A549 (cell line): ENCODE data around the gene CDT1. TPM values are rescaled to one million over a fixed set of nuclear protein-coding genes. Genes with fewer than 3 reads are reported as not detected.

Experiments
- ATAC-seq, 2 experiments: fragments of 200-7000 bp in 1 of 2; fragments of >200 bp in 1 of 2; cut with Nextera tagmentation in 1 of 2; cut with Tn5 transposase in 1 of 2; 3 replicates each; pipeline versions ENCODE4 v1.8.0 to v1.9.1; 2018 to 2020; ENCODE audit warnings: mild to moderate bottlenecking in 1 of 2, moderate library complexity in 1 of 2
- CTCF ChIA-PET: fragments of 300-600 bp; sonication (Branson Sonifier 250); formaldehyde crosslinking; extraction: SDS; loops from one replicate; lab custom pipeline; 2021; ENCODE audit warnings: antibody characterized with exemption, inconsistent platforms; lab: Yijun Ruan, JAX
- POLR2A ChIA-PET: fragments of 350-600 bp; formaldehyde crosslinking; extraction: SDS; loops from one replicate; lab custom pipeline; 2021; ENCODE audit warnings: antibody characterized with exemption, inconsistent platforms; lab: Yijun Ruan, JAX
- DNase-seq, 2 experiments: peaks; one replicate each; pipeline versions ENCODE4 v3.0.0 to v3.0.0-alpha.2; 2011 to 2016; ENCODE audit warnings: low read depth in 1 of 2, low spot score in 1 of 2
- FAIRE-seq: peaks from 2 replicates; lab custom pipeline; 2011; peaks lifted over from hg19 to GRCh38; lab: Jason Lieb, UNC
- H3K27ac ChIP-seq, 2 experiments: fragments of >200 bp; sonication (Bioruptor Twin); formaldehyde crosslinking; 3 replicates each; pipeline ENCODE4 v1.5.1; 2016 to 2017
- H3K4me1 ChIP-seq: fragments of >200 bp; sonication (Bioruptor Twin); formaldehyde crosslinking; 3 replicates; pipeline ENCODE4 v1.6.1; 2016
- H3K4me2 ChIP-seq: fragments of >200 bp; sonication (Bioruptor Twin); formaldehyde crosslinking; 3 replicates; pipeline ENCODE4 v1.6.1; 2016
- H3K4me3 ChIP-seq: fragments of >200 bp; sonication (Bioruptor Twin); formaldehyde crosslinking; 3 replicates; pipeline ENCODE4 v1.5.1; 2016
- H3K9me3 ChIP-seq: fragments of >200 bp; sonication (Bioruptor Twin); formaldehyde crosslinking; 3 replicates; pipeline ENCODE4 v1.6.1; 2016
- CBX2 ChIP-seq: fragments of 200-600 bp; sonication (generic); IDR thresholded peaks from 2 replicates; pipeline ENCODE4 v1.6.1; 2016; ENCODE audit warnings: low read depth, mild to moderate bottlenecking, borderline replicate concordance
- CBX8 ChIP-seq: fragments of 200-600 bp; sonication (generic); IDR thresholded peaks from 2 replicates; pipeline ENCODE4 v1.6.1; 2016
- CHD4 ChIP-seq: fragments of 200-600 bp; sonication (generic); IDR thresholded peaks from 2 replicates; pipeline ENCODE4 v1.6.1; 2016; ENCODE audit warnings: antibody characterized with exemption, mild to moderate bottlenecking, borderline replicate concordance
- EP300 ChIP-seq, 2 experiments: fragments of >200 bp; sonication (Bioruptor Twin); formaldehyde crosslinking; IDR thresholded peaks; 2 replicates in 1 of 2; 3 replicates in 1 of 2; pipeline ENCODE4 v1.6.1; 2016 to 2017
- FOSB ChIP-seq: fragments of 250-450 bp; sonication (Bioruptor Pico); IDR thresholded peaks from 2 replicates; pipeline ENCODE4 v1.5.0; 2020; ENCODE audit warnings: mild to moderate bottlenecking, moderate library complexity
- FOSL2 ChIP-seq, 2 experiments: fragments of 450-650 bp in 1 of 2; fragments of >200 bp in 1 of 2; sonication (Bioruptor Twin) in 1 of 2; formaldehyde crosslinking; IDR thresholded peaks; 2 replicates each; pipeline versions ENCODE4 v1.5.0 to v1.6.1; 2016 to 2020; ENCODE audit warnings: mild to moderate bottlenecking in 1 of 2, moderate library complexity in 1 of 2
- HOXB13 ChIP-seq: fragments of 250-450 bp; sonication (Bioruptor Pico); IDR thresholded peaks from 2 replicates; pipeline ENCODE4 v1.5.0; 2020; ENCODE audit warnings: low read depth, mild to moderate bottlenecking, moderate library complexity
- HOXB5 ChIP-seq: fragments of 250-450 bp; sonication (Bioruptor Pico); IDR thresholded peaks from 2 replicates; pipeline ENCODE4 v1.5.0; 2020; ENCODE audit warnings: mild to moderate bottlenecking, moderate library complexity
- KDM1A ChIP-seq: fragments of 200-600 bp; sonication (generic); IDR thresholded peaks from 2 replicates; pipeline ENCODE4 v1.6.1; 2016; ENCODE audit warnings: low read depth, mild to moderate bottlenecking
- MAZ ChIP-seq: fragments of 150-350 bp; IDR thresholded peaks from 2 replicates; pipeline ENCODE4 v1.6.1; 2014; ENCODE audit warnings: antibody characterized with exemption, low read depth, low read length, borderline replicate concordance
- NFE2L2 ChIP-seq: fragments of 150-350 bp; conservative IDR thresholded peaks from 2 replicates; pipeline ENCODE4 v1.6.1; 2014; ENCODE audit warnings: low read length
- RAD21 ChIP-seq, 2 experiments: fragments of >200 bp in 1 of 2; sonication (Bioruptor Twin) in 1 of 2; formaldehyde crosslinking in 1 of 2; IDR thresholded peaks in 1 of 2; conservative IDR thresholded peaks in 1 of 2; 2 replicates in 1 of 2; 3 replicates in 1 of 2; pipeline ENCODE4 v1.6.1; 2012 to 2018; ENCODE audit warnings: inconsistent platforms in 1 of 2
- RARB ChIP-seq: fragments of 250-450 bp; sonication (Bioruptor Pico); IDR thresholded peaks from 2 replicates; pipeline ENCODE4 v1.8.0; 2021; ENCODE audit warnings: mild to moderate bottlenecking, moderate library complexity
- SMC3 ChIP-seq: fragments of >200 bp; sonication (Bioruptor Twin); formaldehyde crosslinking; IDR thresholded peaks from 3 replicates; pipeline ENCODE4 v1.6.1; 2018; ENCODE audit warnings: inconsistent platforms
- WGBS: methylation state at CpG from one replicate; pipeline ENCODE4 v1.1.6; 2017; ENCODE audit errors: missing lambda C conversion rate; 5-methylcytosine and 5-hydroxymethylcytosine counted together
- polyA plus RNA-seq, 4 experiments: library from polyadenylated mRNA; depleted of rRNA in 3 of 4; stranded (reverse); fragments of >200 nt; fragmentation: RNase III in 1 of 4; extraction: RNeasy Plus Mini Kit Qiagen cat#74134 plus additional on column Dnase treatment in 1 of 4; gene quantifications; 2 replicates in 3 of 4; 3 replicates in 1 of 4; pipeline ENCODE4 v1.2.3, GENCODE V29; 2011 to 2017
- TF ChIP-seq, protein P1 (sequence below): fragments of >200 bp; sonication (Bioruptor Twin); formaldehyde crosslinking; IDR thresholded peaks from 3 replicates; pipeline ENCODE4 v1.5.1; 2016
- TF ChIP-seq, protein P2 (sequence below): fragments of 200-600 bp; sonication (generic); IDR thresholded peaks from 2 replicates; pipeline ENCODE4 v1.6.1; 2016; ENCODE audit warnings: antibody characterized with exemption, mild to moderate bottlenecking, moderate library complexity
- TF ChIP-seq, protein P3 (sequence below): fragments of 150-350 bp; IDR thresholded peaks from 2 replicates; pipeline ENCODE4 v1.6.1; 2014; ENCODE audit warnings: low read depth, mild to moderate bottlenecking, low read length
- TF ChIP-seq, protein P4 (sequence below): IDR thresholded peaks from 2 replicates; pipeline ENCODE4 v1.6.1; 2012; ENCODE audit warnings: low read depth, borderline replicate concordance
- TF ChIP-seq, protein P5 (sequence below): IDR thresholded peaks from 2 replicates; pipeline ENCODE4 v1.6.1; 2012
- TF ChIP-seq, protein P6 (sequence below): fragments of 250-450 bp; sonication (Bioruptor Pico); IDR thresholded peaks from 2 replicates; pipeline ENCODE4 v1.5.0; 2020; ENCODE audit warnings: low read depth, mild to moderate bottlenecking, moderate library complexity

Gene CDT1
- polyA plus RNA-seq, 2 of the 4 experiments (the other 2 are of a cell fraction) = 3.8 to 16.0 TPM

DNA sequence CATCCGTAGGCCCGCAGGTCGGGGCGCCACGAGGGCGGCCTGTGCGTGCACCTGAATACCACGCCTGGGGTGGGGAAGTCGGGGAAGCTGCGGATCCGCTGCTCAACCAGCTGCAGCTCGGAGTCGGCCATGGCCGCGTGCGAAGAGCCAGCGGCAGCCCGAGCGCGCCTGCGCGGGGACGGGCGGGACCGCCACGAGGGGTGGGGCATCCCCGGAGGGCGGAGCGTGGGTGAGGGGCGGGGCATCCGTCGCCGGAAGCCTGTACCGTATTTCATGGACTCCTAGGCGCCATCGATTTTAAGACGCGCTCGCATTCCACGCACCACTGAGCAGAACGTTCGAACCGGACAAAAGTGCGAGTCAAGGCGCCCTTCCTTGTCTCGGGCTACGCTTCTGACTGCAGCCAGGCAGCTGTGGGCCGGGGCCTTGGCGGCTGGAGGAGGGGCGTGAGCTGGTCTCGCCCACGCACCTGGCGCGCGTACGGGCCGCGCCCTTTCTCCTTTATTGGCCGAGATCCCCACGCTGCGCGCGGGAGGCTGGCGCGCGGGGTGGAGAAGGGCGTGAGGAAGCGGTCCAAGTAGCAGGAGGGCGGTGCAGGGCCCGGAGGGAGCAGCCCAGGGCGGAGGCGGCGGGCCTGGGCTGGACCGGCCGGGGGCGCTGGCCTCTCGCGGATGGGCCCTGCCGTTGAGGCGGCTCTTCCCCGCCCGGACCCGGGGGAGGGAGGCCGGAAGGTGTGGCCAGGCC is 8.4 kb downstream of the CDT1 start, which contains the start of gene APRT (continued):
- TF ChIP-seq, protein P1, sequence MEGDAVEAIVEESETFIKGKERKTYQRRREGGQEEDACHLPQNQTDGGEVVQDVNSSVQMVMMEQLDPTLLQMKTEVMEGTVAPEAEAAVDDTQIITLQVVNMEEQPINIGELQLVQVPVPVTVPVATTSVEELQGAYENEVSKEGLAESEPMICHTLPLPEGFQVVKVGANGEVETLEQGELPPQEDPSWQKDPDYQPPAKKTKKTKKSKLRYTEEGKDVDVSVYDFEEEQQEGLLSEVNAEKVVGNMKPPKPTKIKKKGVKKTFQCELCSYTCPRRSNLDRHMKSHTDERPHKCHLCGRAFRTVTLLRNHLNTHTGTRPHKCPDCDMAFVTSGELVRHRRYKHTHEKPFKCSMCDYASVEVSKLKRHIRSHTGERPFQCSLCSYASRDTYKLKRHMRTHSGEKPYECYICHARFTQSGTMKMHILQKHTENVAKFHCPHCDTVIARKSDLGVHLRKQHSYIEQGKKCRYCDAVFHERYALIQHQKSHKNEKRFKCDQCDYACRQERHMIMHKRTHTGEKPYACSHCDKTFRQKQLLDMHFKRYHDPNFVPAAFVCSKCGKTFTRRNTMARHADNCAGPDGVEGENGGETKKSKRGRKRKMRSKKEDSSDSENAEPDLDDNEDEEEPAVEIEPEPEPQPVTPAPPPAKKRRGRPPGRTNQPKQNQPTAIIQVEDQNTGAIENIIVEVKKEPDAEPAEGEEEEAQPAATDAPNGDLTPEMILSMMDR = peak; percentile 33; the same call in 2 of the 3 replicates
- TF ChIP-seq FOSB = peak; percentile 67; the same call in 1 of the 2 replicates
- TF ChIP-seq SMC3 = no peak
- peak; percentile 31 to 44; a peak in 3 of 5 replicates for TF ChIP-seq RAD21 (conservative IDR thresholded peaks at IDR 0.05 in 1 of 2, IDR thresholded peaks at IDR 0.05 in 1 of 2)
- TF ChIP-seq FOSL2 (IDR thresholded peaks at IDR 0.05) = no peak
- no peak for TF ChIP-seq FOSL2 (CRISPR knock-in tag; IDR thresholded peaks at IDR 0.05)

DNA sequence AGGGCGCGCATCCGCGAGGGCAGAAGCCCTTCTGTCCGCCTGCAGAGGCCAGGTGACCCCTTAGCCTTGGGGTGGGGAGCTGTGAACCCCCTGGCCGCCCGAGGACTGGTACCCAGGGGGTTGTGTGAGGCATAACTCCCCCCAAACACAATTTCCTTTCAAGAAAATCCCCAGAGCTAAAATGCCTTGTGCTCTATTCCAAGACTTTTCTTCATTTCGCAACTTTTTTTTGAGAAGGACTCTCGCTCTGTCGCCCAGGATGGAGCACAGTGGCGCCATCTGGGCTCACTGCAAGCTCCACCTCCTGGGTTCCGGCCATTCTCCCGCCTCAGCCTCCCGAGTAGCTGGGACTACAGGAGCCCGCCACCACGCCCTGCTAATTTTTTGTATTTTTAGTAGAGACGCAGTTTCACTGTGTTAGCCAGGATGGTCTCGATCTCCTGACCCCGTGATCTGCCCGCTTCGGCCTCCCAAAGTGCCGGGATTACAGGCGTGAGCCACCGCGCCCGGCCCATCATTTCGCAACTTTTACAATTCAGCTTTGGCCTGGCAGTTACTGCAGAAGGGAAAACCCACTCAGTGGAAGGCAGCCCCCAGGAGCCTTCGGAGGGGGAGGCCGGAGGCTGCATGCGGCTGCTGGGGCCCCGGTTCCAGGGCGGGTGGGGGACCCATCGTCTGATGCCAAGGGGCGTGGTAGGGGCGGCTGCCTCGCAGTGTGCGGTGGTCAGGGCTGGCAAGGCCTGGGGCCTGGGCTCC is 9.1 kb downstream of the CDT1 start:
- DNase-seq (peak in 1 of 2 experiments; percentile 68), ATAC-seq (0 out of 6 replicates have a peak, but pooled peaks of 1 of the 2 experiments have one; percentile 0), FAIRE-seq (no peak)
- Histone ChIP-seq H3K4me3 (peak overlapping the region; percentile 83), H3K27ac (peak overlapping the region; percentile 98 to 99), H3K4me2 (peak overlapping the region; percentile 99), H3K4me1 (peaks cover 21% of the 10 kb centered on the region), H3K9me3 (no peaks in the 10 kb centered on the region)
- 53% methylated on average over 34 of the region's 37 CpGs for WGBS
- ChIA-PET POLR2A (interaction anchor here (1.0 to 4.8 kb wide), 4 partner anchors 8 to 45 kb away, joined by 3 to 33 read pairs (median 14); partner anchors contain the start of genes CDT1, GALNS, PIEZO1 and TRAPPC2L), CTCF (interaction anchor here (0.5 to 3.8 kb wide), 18 partner anchors 9 to 619 kb away, joined by 3 to 28 read pairs (median 4); partner anchors contain the start of genes CDH15, GALNS, TRAPPC2L and ZNF778)
- no peak for TF ChIP-seq CBX8
- no peak for TF ChIP-seq EP300 (IDR thresholded peaks at IDR 0.05)
- TF ChIP-seq RAD21 (conservative IDR thresholded peaks at IDR 0.05 in 1 of 2, IDR thresholded peaks at IDR 0.05 in 1 of 2) = no peak
- TF ChIP-seq CHD4 = no peak
- TF ChIP-seq MAZ = no peak
- TF ChIP-seq, protein P1 = 0 out of 3 replicates have a peak, but pooled peaks have one; percentile 14
- TF ChIP-seq, protein P2, sequence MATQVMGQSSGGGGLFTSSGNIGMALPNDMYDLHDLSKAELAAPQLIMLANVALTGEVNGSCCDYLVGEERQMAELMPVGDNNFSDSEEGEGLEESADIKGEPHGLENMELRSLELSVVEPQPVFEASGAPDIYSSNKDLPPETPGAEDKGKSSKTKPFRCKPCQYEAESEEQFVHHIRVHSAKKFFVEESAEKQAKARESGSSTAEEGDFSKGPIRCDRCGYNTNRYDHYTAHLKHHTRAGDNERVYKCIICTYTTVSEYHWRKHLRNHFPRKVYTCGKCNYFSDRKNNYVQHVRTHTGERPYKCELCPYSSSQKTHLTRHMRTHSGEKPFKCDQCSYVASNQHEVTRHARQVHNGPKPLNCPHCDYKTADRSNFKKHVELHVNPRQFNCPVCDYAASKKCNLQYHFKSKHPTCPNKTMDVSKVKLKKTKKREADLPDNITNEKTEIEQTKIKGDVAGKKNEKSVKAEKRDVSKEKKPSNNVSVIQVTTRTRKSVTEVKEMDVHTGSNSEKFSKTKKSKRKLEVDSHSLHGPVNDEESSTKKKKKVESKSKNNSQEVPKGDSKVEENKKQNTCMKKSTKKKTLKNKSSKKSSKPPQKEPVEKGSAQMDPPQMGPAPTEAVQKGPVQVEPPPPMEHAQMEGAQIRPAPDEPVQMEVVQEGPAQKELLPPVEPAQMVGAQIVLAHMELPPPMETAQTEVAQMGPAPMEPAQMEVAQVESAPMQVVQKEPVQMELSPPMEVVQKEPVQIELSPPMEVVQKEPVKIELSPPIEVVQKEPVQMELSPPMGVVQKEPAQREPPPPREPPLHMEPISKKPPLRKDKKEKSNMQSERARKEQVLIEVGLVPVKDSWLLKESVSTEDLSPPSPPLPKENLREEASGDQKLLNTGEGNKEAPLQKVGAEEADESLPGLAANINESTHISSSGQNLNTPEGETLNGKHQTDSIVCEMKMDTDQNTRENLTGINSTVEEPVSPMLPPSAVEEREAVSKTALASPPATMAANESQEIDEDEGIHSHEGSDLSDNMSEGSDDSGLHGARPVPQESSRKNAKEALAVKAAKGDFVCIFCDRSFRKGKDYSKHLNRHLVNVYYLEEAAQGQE = no peak
- TF ChIP-seq CBX2 = no peak
- TF ChIP-seq HOXB13 = no peak
- no peak for TF ChIP-seq FOSB
- TF ChIP-seq, protein P3, sequence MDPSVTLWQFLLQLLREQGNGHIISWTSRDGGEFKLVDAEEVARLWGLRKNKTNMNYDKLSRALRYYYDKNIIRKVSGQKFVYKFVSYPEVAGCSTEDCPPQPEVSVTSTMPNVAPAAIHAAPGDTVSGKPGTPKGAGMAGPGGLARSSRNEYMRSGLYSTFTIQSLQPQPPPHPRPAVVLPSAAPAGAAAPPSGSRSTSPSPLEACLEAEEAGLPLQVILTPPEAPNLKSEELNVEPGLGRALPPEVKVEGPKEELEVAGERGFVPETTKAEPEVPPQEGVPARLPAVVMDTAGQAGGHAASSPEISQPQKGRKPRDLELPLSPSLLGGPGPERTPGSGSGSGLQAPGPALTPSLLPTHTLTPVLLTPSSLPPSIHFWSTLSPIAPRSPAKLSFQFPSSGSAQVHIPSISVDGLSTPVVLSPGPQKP = no peak
- TF ChIP-seq, protein P4, sequence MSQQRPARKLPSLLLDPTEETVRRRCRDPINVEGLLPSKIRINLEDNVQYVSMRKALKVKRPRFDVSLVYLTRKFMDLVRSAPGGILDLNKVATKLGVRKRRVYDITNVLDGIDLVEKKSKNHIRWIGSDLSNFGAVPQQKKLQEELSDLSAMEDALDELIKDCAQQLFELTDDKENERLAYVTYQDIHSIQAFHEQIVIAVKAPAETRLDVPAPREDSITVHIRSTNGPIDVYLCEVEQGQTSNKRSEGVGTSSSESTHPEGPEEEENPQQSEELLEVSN = no peak
- no peak for TF ChIP-seq RARB (CRISPR knock-in tag)
- TF ChIP-seq KDM1A = no peak
- no peak for TF ChIP-seq HOXB5 (CRISPR knock-in tag)
- no peak for TF ChIP-seq FOSL2 (IDR thresholded peaks at IDR 0.05)
- TF ChIP-seq FOSL2 (CRISPR knock-in tag; IDR thresholded peaks at IDR 0.05) = 0 out of 2 replicates have a peak, but pooled peaks have one; percentile 11
- TF ChIP-seq, protein P5, sequence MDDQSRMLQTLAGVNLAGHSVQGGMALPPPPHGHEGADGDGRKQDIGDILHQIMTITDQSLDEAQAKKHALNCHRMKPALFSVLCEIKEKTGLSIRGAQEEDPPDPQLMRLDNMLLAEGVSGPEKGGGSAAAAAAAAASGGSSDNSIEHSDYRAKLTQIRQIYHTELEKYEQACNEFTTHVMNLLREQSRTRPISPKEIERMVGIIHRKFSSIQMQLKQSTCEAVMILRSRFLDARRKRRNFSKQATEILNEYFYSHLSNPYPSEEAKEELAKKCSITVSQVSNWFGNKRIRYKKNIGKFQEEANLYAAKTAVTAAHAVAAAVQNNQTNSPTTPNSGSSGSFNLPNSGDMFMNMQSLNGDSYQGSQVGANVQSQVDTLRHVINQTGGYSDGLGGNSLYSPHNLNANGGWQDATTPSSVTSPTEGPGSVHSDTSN = no peak; the same call in 1 of the 2 replicates
- TF ChIP-seq NFE2L2 = no peak
- TF ChIP-seq, protein P6, sequence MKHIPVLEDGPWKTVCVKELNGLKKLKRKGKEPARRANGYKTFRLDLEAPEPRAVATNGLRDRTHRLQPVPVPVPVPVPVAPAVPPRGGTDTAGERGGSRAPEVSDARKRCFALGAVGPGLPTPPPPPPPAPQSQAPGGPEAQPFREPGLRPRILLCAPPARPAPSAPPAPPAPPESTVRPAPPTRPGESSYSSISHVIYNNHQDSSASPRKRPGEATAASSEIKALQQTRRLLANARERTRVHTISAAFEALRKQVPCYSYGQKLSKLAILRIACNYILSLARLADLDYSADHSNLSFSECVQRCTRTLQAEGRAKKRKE (CRISPR knock-in tag) = no peak
